Lower leg skin (tissue), 4 donors: Measurements from ENCODE around the gene TMEM260. TPM values are rescaled to one million over a fixed set of nuclear protein-coding genes. Genes with fewer than 3 reads are reported as not detected.

Experiments
- DNase-seq, 2 donors: peaks; one replicate each; pipeline ENCODE4 v3.0.0-alpha.2; 2019; ENCODE audit warnings: low spot score in 2 of 2
- H3K4me3 ChIP-seq: fragments of 200-600 bp; sonication (generic); 2 replicates; pipeline ENCODE4 v1.5.1; 2017; ENCODE audit warnings: mild to moderate bottlenecking, low read depth; ENCODE audit not compliant: poor library complexity, severe bottlenecking
- CTCF ChIP-seq, 3 donors: fragments of 450-650 bp; IDR thresholded peaks; one replicate each; pipeline ENCODE4 v1.5.1; 2016; ENCODE audit warnings: antibody characterized with exemption in 3 of 3, mild to moderate bottlenecking in 3 of 3, moderate library complexity in 2 of 3
- POLR2A ChIP-seq, 2 donors: fragments of 450-650 bp; IDR thresholded peaks; one replicate each; pipeline ENCODE4 v1.6.1; 2016 to 2017; ENCODE audit warnings: antibody characterized with exemption in 2 of 2, mild to moderate bottlenecking in 1 of 2, moderate library complexity in 1 of 2
- WGBS, 2 donors: methylation state at CpG; one replicate each; pipeline ENCODE4 v1.1.5; 2018; 5-methylcytosine and 5-hydroxymethylcytosine counted together
- intact Hi-C: fragments of 100-400 bp; cut with DNase I; formaldehyde crosslinking; loops from one replicate; pipeline ENCODE4 v1.15.0; 2023; ENCODE audit warnings: low total_unique reads
- total RNA-seq, 4 donors: library from RNA; depleted of rRNA; stranded (reverse); fragments of >200 nt; gene quantifications; one replicate each; pipeline ENCODE4 v1.1.0, GENCODE V29; 2016

TMEM260 gene
- total RNA-seq, 4 donors from 2014 or later = 11.9 to 33.9 (median 22.1) TPM

DNA sequence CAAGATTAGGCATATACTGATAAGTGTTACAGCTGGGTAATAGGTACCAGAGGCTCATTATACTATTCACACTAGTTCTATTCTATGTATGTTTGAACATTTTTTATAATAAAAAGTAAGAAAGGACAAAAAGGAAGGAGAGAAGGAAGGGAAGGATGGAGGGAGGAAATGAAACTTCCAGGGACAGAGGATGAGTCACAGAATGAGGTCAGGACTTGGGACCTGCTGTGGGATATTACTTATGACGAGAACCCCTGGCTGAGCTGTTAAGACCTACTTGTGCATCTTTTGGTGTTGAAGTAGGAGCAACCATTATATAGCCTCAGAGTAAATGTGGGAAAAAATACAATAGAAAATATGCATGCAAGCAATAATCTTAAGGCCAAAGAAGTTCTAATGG is 16.7 kb upstream of the TMEM260 start:
- TF ChIP-seq CTCF (IDR thresholded peaks at IDR 0.05) (no peak), POLR2A (IDR thresholded peaks at IDR 0.05) (no peak)
- DNase-seq = no peak
- WGBS, 2 donors = 70 to 76% methylated on average over 1 of the region's 1 CpG
- intact Hi-C loops = no loop called here
- H3K4me3 ChIP-seq = no peak overlapping the region

- intact Hi-C loops = no loop called here
- TF ChIP-seq POLR2A (IDR thresholded peaks at IDR 0.05) = no peak
- no peak for TF ChIP-seq CTCF (IDR thresholded peaks at IDR 0.05)
- no peak for DNase-seq
- no peak overlapping the region for H3K4me3 ChIP-seq
Observed at GRCh38 chr14:56569174-56569573, 10.4 kb upstream of the TMEM260 start.

DNA sequence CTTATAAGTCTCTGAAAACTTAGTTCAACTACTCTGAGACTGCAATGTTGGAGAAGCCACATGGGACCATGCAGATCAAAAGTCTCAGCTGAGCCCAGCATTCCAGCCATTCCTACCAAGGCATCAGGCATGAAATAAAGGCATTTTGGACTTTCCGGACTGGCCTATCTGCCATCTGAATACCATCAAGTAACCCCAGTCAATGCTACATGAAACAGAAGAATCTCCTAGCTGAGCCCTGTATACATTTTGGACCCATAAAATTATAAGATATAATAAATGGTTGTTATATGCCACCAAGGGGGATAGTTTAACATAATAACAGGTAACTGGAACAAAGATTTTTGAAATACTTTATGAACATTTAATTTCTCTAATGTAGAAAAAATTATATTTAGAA is 9.3 kb upstream of the TMEM260 start:
- no peak for DNase-seq
- intact Hi-C loops = no loop called here
- 79 to 96% methylated on average over 1 of the region's 1 CpG for whole genome bisulfite sequencing, 2 donors
- H3K4me3 ChIP-seq = no peak overlapping the region
- TF ChIP-seq POLR2A (IDR thresholded peaks at IDR 0.05) = no peak
- no peak for TF ChIP-seq CTCF (IDR thresholded peaks at IDR 0.05)

DNA sequence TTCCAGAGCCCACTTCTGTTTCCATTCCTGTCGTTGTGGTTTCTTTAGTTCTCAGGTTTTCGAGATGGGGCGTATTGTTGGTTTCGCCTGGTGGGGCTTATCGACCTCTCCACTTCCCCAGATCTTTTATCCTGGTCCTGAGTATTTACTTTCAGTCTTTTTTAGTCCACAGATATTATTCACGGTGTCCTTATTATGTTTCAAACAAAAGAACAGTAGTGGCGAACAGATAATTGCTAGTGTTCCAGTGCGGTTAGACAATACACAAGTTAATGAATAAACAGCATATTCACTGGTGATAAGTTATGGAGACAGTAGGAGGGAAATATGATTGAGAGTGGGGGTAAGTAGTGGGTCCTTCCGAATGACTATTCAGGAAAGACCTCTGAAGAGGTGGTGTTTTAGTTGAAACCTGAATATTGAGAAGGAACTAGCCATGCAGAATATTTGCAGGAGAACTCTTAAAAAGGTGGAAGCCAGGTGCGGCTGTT is 668 bp downstream of the TMEM260 start:
- H3K4me3 ChIP-seq = peak overlapping the region; percentile 96
- intact Hi-C loops = no loop called here
- WGBS, 2 donors = 2 to 5% methylated on average over 10 of the region's 10 CpGs
- TF ChIP-seq CTCF (IDR thresholded peaks at IDR 0.05) (no peak), POLR2A (IDR thresholded peaks at IDR 0.05) (no peak)
- no peak for DNase-seq

GRCh38 chr14:56581041-56581727 is 1.6 kb downstream of the TMEM260 start:
- H3K4me3 ChIP-seq = no peak overlapping the region
- intact Hi-C loops = no loop called here
- WGBS, 2 donors = 51 to 52% methylated on average over 6 of the region's 6 CpGs
- TF ChIP-seq POLR2A (IDR thresholded peaks at IDR 0.05) = no peak
- TF ChIP-seq CTCF (IDR thresholded peaks at IDR 0.05) = no peak
- DNase-seq = no peak
